ENCODE measurements around the gene CMYA5.
"Not testable (repeated sequence)": the region's sequence is repeated elsewhere in the genome, so short reads cannot be mapped to it uniquely, and the experiment has no call there.

CMYA5 gene

DNA sequence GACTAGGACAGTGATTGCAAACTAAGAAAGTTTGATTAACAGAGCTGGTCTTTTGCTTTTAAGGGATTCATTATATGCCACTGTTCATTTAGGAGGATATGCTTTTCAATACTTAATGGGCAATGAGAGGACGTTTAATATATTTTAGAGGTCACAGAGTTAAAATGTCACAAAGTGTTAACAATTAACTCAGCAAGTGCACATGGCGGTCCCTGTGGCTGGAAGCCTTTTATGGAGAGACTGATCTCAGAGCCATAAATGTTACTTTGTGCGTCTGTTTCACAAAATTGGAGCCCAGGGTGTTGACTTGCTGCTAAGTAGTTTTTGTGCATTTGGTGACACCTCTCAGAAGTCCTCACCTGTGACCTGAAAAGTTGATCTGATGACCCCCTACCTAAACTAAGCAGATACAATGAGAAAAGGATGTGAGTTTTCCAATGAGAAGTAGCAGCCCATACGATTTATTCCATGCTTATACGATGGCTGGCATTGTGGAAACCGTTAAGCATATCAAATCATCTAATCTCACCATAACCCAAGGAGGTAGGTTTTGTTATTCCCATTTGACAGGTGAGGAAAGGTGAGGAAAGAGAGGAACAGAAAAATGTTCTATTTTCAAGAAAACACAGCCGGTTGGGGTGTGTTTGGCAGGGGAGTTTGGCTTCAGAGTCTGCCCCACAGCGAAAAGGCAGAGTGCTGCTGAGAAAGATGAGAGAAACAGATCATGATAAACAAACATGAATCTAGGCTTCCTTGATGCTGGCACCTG is 64.4 kb downstream of the CMYA5 start:
- TF ChIP-seq, protein P1, sequence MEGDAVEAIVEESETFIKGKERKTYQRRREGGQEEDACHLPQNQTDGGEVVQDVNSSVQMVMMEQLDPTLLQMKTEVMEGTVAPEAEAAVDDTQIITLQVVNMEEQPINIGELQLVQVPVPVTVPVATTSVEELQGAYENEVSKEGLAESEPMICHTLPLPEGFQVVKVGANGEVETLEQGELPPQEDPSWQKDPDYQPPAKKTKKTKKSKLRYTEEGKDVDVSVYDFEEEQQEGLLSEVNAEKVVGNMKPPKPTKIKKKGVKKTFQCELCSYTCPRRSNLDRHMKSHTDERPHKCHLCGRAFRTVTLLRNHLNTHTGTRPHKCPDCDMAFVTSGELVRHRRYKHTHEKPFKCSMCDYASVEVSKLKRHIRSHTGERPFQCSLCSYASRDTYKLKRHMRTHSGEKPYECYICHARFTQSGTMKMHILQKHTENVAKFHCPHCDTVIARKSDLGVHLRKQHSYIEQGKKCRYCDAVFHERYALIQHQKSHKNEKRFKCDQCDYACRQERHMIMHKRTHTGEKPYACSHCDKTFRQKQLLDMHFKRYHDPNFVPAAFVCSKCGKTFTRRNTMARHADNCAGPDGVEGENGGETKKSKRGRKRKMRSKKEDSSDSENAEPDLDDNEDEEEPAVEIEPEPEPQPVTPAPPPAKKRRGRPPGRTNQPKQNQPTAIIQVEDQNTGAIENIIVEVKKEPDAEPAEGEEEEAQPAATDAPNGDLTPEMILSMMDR (conservative IDR thresholded peaks at IDR 0.05): no peak
- no peak overlapping the region for H3K27ac ChIP-seq

DNA sequence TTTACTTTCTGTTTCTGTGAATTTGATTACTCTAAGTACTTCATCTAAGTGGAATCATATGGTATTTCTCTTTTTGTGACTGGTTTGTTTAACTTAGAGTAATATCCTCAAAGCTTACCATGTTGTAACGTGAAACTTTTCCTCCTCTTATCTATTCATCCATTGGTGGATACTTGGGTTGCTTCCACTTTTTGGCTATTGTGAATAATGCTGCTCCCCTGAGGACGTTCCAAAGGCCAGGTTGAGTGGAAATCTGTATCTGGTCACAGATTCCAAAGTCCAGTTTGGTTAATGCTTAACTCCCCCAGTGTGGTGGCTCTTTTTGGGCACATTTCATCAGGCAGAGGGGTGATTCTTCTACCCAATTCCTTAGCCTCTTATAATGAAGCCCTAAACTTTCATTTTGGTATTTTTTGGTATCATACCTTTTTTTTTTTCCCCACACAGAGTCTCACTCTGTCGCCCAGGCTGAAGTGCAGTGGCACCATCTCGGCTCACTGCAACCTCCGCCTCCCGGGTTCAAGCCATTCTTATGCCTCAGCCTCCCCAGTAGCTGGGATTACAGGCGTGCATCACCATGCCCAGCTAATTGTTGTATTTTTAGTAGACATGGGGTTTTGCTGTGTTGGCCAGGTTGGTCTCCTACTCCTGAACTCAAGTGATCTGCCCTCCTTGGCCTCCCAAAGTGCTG is 65.4 kb downstream of the CMYA5 start:
- TF ChIP-seq, protein P1 (conservative IDR thresholded peaks at IDR 0.05): no peak
- no peak overlapping the region for H3K27ac ChIP-seq

DNA sequence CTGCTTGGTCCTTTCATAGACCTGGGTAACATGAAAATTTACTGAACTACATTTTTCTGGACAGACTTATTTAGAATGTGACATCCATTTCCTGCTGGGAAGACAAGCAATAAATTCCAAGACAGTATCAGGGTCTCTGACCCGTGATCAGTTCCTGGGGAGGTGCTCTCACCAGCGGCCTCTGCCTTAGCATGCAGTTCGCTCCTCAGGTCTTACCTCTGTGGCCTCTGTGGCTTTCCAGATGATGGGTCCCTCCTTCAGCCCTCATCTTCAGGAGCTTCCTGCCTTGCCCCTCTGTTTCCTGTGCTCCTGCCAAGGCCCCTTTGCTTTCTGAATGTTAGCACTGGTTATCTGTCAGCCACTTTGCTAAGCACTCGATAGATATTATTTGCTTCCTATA is 66.4 kb downstream of the CMYA5 start:
- H3K27ac ChIP-seq: no peak overlapping the region
- TF ChIP-seq, protein P1 (conservative IDR thresholded peaks at IDR 0.05): no peak

DNA sequence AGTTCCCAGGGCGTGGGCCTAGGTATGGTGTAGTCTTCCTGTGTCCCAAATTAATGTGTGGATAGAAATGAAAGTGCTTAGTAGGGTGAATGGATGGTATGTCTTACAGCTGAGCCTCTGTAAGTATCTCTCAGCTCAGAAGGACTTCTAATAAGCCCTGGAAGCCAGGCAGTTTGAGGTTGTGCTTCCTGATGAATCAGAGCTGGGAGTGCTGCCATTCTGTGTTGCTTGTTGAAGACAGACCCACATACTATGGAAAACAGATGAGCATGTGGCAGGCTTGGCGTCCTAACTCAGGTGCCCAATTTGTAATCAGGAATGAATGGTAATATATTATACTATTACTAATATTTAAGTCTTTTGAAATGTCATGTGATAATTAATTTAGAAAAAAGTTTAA is 69.8 kb downstream of the CMYA5 start:
- H3K27ac ChIP-seq: no peak overlapping the region
- TF ChIP-seq, protein P1 (conservative IDR thresholded peaks at IDR 0.05): no peak

DNA sequence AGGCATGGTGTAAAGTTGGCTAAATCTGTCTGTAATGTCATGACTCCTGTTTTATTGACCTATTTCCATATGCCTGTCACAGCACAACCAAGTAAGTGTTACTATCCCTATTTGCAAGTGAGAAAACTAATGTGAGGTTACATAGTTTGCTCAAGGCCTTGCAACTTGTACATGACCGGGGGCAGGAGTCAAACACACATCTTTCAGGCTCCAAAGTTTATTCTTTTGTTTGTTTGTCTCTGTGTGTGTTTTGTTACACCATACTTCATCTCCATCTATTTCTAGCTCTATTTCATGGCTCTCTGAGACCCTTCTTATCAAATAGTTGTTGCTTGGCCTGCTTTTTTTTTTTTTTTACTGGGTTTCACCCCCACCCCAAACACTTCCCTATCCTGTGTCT is 70.2 kb downstream of the CMYA5 start:
- no peak overlapping the region for H3K27ac ChIP-seq
- TF ChIP-seq, protein P1 (conservative IDR thresholded peaks at IDR 0.05): no peak

DNA sequence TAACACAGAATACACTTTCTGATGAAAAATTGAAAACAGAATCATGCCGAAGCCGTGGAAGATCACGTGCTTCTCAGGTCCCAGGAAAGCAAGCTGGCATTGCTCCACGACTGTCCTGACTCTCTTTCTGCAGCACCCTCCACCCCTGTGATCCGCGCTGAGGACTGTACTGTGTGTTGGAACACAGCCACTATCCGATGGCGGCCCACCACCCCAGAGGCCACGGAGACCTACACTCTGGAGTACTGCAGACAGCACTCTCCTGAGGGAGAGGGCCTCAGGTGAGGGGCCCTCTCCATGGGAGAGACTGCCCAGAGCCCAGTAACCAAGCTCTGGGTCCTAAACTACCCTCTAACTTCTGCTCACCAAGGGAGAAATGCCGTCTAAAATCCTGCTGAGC is 73.3 kb downstream of the CMYA5 start:
- TF ChIP-seq, protein P1 (conservative IDR thresholded peaks at IDR 0.05): no peak
- H3K27ac ChIP-seq: no peak overlapping the region

DNA sequence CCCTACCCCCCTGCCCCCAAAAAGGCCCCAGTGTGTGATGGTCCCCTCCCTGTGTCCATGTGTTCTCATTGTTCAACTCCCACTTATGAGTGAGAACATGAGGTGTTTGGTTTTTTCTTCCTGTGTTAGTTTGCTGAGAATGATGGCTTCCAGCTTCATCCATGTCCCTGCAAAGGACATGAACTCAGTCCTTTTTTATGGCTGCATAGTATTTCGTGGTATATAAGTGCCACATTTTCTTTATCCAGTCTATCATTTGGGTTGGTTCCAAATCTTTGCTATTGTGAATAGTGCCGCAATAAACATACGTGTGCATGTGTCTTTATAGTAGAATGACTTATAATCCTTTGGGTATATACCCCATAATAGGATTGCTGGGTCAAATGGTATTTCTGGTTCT is 74.5 kb downstream of the CMYA5 start:
- H3K27ac ChIP-seq: not testable (repeated sequence)

DNA sequence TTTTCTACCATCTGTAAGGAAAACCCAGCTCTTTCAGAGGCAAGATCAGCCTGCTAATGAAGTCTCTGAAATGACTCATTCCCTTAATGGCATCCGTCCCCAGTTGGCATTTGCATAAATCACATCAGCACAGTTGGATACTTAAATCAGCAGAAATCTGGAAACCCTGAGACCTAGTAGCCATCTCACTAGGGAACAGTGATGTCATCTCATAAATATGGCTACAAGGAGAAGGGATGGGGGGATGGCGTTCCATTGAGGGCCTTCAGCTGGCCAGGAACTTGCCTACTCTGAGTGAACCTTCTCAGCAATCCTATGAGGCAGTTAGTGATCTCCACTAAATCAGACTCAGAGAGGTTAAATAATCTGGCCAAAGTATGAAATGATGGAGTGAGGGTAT is 81.8 kb downstream of the CMYA5 start:
- no peak overlapping the region for H3K27ac ChIP-seq
- TF ChIP-seq, protein P1 (conservative IDR thresholded peaks at IDR 0.05): no peak
